IPS-18c (cell line): ENCODE measurements around the gene SLC8B1.

Source experiments
- H3K4me3 ChIP-seq: 2 replicates; pipeline ENCODE4 v1.7.0; 2013; ENCODE audit warnings: low read depth, mild to moderate bottlenecking, low read length, moderate library complexity; ENCODE audit not compliant: insufficient read depth
- H3K9me3 ChIP-seq: one replicate; pipeline ENCODE4 v1.6.1; 2013; ENCODE audit warnings: mild to moderate bottlenecking, low read length, moderate library complexity; ENCODE audit not compliant: control insufficient read depth, insufficient read depth

SLC8B1 gene

DNA sequence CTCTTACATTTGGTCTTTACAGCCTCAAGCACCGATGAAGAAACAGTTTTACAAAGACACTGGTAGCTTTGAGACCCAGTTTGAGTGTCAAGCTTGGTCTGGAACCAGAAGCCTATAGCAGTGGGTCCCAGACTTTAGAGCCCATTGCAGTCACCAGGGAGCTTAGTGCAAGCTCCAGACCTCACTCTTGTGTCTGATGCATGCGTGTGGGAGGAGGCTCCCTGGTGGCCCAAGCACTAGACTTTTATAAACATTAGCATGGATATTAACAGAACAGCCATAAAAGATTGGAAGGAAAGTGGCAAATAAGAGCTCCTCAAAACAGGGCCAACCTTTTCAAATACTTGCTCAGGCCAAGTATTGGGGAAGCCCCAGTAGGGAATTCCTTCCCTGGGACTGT, 45.5 kb downstream of the SLC8B1 start:
- no peaks in the 10 kb centered on the region for H3K9me3 ChIP-seq

DNA sequence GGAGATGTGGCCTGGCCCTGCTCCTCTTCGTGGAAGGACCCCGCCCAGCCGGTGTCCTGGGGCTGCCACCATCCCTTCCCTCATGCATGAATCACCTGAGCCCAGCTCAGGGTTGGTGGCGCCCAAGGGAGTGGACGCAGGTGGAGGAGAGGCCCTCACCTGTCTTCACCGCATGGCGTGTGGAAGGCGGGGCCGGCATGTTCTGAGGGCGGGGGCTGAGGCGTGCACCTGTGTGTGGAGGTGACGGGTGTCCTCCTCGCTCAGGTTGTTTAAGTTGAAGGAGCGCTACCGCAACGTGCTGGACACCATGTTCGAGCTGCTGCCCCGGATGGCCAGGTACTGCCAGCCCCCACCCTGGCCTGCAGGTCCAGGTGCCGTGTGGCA, 47.0 kb downstream of the SLC8B1 start:
- no peaks in the 10 kb centered on the region for H3K9me3 ChIP-seq

More for the DNA sequence above, 45.5 kb downstream of the SLC8B1 start:
- no peak overlapping the region for H3K4me3 ChIP-seq

DNA sequence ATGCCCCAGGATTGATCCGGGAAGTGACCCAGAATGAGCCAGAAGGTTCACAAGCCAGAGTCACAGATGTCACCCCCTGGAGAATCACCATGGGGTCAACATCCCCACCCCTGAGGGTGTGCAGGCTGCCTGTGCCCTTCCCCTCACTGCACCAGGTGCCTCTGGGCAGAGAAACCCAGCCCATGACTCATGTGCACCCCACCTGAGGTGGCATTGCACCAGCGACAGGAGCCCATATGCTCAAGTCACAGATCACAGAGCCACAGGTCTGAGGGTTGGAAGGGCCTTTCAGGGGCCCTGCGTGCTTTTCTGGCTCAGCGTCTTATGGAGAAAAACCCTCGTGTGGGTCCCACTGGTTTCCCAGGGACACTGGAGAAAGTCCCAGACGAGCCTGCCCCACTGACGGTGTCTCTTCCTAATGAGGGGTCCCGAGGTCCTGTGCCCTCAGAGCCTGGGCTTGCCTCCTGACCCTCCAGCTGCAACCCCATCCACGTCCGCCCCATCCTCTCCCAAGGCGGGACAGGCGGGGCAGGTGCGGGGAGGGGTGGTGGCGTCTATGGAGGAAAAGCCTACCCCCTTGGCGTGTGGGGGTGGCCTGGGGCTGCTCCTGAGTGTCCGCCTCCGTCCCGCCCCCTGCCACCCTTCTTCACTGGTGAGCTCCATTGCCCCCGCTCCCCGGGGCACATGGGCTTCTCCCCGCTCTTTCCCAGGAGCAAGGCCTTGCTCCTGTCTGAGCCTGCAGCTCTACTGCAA, 47.6 kb downstream of the SLC8B1 start:
- Histone ChIP-seq H3K4me3 (no peak overlapping the region), H3K9me3 (no peaks in the 10 kb centered on the region)

More for the DNA sequence above, 47.0 kb downstream of the SLC8B1 start:
- no peak overlapping the region for H3K4me3 ChIP-seq

DNA sequence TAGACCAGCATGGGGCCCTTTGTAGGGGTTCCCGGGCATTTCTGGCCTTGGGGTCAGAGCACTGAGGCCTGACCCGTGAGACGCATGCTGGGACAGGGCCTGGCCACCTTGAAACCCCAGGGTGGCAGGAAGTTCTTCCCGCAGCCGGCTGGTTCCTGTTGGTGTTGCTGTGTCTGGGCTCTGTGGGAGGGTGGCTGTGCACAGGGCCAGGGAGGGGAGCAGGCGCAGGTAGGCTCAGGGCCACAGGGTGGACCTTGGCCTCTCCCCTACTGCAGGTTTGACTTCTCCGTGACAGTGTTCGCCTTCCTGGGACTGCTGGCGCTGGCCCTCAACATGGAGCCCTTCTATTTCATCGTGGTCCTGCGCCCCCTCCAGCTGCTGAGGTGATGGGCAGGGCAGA, 48.2 kb downstream of the SLC8B1 start:
- Histone ChIP-seq H3K4me3 (no peak overlapping the region), H3K9me3 (no peaks in the 10 kb centered on the region)

DNA sequence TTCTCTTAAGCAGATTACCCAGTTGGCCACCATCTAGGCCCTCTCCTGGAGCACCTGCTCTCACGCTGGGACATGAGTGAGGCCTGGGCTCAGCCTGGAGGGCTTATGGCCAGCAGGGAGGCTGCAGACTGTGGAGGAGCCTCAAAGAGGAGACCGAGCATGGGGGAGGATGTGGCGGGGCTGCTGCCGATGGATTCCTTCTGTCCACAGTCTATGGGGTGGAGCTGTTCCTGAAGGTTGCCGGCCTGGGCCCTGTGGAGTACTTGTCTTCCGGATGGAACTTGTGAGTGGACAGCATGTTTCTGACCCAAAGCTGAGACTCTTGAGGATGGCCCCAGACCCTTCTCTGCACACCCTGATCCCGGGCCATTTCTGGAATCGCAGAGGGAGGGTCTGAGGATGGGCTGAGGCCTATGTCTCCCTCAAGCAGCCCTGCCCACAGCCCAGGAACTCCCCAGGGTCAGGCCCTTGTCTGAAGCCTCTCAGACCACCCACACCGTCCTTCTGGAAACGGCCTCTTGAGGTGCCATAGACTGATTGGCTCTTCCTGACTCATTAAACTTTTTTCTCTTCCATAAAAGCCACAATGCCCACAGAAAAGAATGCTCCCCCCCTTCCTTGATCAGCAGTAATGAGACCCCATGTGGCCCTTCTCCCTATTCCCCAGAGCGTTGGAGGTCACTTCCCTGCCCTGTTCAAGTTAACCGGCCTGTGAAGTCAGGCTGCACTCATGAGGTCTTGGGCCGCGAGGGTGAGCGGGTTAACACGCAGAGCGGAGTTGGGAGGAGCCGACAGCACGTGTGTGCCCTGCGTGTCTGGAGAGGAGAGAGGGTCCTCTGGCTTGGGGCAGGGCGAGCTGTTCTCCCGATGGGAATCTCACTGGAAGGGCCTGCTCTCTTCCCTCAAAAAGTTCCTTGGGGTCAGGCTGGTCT, 49.0 kb downstream of the SLC8B1 start:
- Histone ChIP-seq H3K9me3 (no peaks in the 10 kb centered on the region), H3K4me3 (no peak overlapping the region)

DNA sequence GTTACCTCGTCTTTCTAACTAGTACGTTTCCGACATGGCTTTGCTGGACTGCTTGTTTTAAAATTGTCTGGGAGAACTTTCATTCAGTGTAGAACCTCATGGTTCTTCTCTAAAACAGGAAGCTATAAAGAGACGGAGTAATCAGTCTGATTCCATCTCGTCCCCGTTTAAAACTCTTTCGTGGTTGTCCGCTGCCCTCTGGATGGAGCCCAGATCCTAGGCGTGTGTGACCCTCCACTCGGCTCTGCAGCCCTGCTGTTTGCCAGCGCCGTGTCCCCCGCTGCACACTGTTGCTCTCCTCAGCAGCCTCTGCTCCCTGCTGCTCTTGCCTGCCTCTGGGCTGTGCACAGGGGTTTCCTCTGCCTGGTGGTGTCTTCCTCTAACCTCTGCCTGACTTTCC, 50.2 kb downstream of the SLC8B1 start:
- Histone ChIP-seq H3K4me3 (no peak overlapping the region), H3K9me3 (no peaks in the 10 kb centered on the region)

DNA sequence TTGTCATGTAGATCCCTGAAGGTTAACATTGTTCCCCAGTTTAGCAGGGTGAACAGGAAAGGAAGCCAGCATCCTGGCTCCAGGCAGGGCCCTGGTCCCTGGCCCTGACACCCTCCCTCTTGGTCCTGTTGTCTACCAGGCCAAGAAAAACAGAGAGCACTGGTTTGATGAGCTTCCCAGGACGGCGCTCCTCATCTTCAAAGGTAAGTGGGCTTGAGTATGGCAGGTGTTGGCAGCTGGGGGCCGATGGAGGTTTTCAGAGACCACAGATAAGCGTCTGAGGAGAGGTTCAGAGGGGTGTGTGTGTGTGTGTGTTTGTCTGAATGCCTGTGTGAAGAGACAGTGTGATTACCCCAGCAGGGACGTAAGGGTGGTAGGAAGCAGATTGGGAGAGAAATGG, 56.3 kb downstream of the SLC8B1 start:
- Histone ChIP-seq H3K4me3 (no peak overlapping the region), H3K9me3 (peaks cover 2% of the 10 kb centered on the region)

DNA sequence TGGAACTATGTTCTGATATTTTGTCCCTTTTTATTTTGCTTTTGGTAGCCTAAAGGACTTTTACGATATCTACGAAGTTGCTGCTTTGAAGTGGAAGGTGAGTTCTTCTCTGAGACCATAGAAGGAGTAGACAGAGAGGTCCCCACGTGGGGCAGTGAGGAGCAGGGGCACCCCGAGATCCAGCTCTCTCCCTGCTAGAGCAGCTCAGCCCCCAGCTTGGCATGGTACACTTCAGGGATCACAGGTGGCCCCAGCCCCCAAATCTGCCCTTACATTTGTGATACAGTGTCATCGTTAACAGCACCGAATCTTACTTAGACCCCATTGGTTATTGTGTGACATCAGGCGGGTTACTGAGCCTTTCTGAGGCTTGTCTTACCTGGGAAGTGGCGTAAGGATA, 56.8 kb downstream of the SLC8B1 start:
- Histone ChIP-seq H3K4me3 (no peak overlapping the region), H3K9me3 (peaks cover 2% of the 10 kb centered on the region)

DNA sequence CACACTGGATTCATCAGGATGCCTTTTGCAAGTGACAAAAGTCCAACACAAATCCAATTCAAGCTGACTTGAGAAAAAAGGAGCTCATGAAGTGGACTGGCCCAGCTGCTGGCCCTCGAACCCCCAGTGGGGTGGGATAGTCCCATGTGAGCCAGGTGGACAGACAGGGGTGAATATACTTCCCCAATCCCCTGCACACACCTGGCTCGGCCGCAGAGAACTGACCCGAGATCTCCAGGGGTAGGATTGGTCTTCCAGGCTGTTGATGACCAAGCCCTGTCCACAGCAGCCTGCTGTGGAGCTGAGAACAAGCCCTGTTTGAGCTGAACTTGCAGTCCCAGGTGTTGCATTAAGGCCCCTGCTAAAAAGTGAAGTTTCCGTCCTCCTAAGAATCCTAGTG, 57.4 kb downstream of the SLC8B1 start:
- Histone ChIP-seq H3K4me3 (no peak overlapping the region), H3K9me3 (peaks cover 2% of the 10 kb centered on the region)

DNA sequence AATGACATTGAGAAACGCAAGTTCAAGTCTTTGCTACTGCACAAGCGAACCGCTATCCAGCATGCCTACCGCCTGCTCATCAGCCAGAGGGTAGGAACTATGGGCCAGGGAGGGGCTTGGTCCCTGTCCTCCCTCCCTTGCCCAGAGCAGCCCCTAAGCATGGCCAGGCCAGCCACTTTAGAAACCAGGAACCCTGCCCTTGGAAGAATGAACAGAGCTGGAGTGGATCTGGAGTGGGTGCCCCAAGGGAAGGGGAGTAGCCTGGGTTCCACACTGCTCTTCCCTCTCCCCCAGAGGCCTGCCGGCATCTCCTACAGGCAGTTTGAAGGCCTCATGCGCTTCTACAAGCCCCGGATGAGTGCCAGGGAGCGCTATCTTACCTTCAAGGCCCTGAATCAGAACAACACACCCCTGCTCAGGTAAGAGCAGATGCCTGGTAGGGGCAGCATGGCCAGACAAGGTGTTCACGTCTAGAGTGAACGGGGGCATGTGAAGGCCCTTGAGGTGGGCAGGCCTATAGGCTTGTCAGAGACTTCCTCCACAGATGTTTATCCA, 57.9 kb downstream of the SLC8B1 start:
- Histone ChIP-seq H3K9me3 (peaks cover 2% of the 10 kb centered on the region), H3K4me3 (no peak overlapping the region)

DNA sequence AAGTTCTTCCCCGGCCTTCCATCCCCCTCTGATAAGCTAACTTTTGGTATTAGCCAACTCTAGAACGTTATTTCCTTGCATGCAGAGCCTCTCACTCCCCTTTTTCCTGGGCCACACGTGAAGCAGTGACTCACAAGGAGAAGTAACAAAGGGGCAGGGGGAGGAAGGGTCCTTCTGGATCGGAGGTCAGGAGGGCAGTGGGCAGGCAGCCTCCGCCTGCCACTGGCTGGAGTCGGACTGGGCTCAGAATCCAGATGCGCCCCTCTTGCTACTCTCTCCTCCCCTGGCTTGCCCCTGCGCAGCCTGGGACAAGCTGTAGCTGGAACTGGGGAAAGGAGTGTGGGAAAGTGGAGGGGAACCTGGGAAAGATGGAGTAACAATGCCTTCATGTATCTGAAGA, 58.6 kb downstream of the SLC8B1 start:
- H3K9me3 ChIP-seq: peaks cover 2% of the 10 kb centered on the region
- H3K4me3 ChIP-seq: no peak overlapping the region

DNA sequence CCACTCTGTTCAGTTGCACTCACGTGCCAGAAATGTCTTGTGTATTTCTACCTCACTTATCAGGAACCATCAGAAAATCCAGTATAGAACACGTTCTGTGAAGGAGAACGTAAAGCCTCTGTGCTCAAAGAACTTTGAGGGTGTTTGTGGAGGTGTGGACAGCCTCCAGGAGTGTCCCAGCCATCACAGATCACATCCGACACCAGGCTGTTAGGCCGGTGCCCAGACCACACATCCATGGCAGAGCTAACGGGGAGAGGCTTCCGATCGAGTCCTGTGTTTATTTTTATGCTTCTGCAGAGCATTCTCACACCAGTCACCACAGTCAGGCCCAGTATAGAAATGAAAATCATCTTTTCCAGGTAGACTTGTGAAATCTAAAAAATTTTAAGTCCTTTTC, 60.1 kb downstream of the SLC8B1 start:
- Histone ChIP-seq H3K9me3 (peaks cover 2% of the 10 kb centered on the region), H3K4me3 (no peak overlapping the region)

DNA sequence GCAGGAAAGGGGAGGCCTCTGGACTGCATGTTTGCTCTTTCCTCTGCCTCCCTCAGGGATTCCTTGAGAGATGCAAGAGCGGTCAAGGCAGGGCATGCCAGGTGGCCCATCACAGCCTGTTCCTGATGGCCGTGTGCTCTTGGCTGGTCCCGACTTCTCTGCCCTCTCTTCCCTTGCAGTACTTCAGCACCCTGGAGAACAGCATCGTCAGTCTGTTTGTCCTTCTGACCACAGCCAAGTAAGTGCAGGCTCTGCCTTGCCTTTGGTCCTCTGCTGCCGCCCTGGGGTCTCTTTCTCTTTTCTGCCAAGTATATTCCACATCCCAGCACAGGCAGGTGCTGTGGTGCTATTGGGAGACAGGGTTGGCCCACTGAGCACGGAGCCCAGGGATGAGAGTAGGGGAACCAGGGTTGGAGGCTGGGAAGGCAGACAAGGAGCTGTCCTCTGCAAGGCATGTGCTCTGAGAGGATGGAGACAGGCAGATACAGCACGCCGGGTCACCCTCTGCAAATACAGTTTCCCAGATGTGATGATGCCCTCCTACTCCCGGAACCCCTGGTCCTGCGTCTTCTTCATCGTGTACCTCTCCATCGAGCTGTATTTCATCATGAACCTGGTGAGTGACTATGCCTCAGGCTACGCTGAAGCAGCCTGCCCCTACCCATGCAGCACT, 61.7 kb downstream of the SLC8B1 start:
- Histone ChIP-seq H3K4me3 (no peak overlapping the region), H3K9me3 (peaks cover 2% of the 10 kb centered on the region)

DNA sequence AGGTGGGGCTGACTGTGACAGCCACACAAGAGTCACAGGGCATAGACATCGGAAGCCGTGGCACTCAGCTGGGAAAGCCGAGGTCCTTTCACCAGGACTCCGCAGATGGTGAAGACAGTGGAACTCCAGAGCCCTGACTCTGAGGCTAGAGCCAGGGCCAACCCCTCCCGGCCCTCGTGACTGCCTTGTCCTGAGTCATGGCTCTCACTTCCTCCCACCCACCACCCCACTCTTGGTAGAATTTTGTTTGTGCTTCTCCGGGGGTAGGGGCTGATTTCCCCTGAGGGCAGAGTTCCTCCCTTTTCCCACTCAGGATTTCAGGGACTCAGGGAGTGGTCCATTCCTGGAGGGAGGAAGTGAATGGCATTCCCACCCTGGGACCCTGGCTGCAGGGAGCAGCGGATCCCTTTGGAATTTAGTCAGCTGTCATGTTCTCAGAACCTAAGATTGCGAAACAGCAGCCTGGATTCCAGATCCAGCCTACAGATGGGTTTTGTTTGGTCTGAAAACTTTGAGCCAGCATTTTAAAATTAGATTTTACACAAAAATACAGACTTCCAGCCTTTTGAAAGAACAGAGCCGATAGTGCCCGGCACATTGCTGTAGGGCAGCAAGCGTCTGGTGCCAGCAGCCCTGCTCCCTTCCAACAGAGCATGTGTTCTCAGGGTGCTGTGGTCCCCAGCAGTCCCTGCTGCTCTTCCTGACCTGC, 62.9 kb downstream of the SLC8B1 start:
- no peak overlapping the region for H3K4me3 ChIP-seq
- H3K9me3 ChIP-seq: peaks cover 2% of the 10 kb centered on the region

DNA sequence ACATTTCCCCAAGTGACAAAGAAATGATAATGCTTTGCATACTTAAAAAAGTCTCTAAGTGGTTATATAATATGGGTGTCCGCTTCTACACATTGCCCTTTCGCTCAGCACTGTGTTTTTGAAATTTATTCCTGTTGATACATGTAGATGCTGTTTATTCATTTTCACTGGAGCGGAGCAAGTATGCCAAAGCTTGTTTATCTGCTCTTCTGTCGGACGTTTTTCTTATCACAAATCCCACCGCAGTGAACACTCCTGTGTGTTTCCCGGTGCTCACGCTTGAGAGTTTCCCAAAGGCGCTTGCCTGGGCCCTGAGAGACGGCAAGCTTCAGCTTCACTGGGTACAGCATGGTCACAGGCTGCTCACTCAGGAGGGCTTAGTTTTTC, 63.5 kb downstream of the SLC8B1 start:
- H3K4me3 ChIP-seq: no peak overlapping the region
- H3K9me3 ChIP-seq: peaks cover 2% of the 10 kb centered on the region

DNA sequence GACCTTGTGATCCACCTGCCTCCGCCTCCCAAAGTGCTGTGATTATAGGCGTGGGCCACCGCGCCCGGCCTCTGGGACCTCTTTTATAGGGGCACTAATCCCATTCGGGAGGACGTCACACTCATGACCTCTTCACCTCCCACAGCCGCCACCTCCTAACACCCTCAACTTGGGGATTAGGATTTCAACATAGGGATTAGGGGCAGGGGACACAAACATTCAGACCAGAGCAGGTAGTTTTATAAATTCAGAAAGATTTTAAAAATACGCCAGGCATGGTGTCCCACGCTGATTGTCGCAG, 64.2 kb downstream of the SLC8B1 start:
- Histone ChIP-seq H3K4me3 (no peak overlapping the region), H3K9me3 (no peaks in the 10 kb centered on the region)

DNA sequence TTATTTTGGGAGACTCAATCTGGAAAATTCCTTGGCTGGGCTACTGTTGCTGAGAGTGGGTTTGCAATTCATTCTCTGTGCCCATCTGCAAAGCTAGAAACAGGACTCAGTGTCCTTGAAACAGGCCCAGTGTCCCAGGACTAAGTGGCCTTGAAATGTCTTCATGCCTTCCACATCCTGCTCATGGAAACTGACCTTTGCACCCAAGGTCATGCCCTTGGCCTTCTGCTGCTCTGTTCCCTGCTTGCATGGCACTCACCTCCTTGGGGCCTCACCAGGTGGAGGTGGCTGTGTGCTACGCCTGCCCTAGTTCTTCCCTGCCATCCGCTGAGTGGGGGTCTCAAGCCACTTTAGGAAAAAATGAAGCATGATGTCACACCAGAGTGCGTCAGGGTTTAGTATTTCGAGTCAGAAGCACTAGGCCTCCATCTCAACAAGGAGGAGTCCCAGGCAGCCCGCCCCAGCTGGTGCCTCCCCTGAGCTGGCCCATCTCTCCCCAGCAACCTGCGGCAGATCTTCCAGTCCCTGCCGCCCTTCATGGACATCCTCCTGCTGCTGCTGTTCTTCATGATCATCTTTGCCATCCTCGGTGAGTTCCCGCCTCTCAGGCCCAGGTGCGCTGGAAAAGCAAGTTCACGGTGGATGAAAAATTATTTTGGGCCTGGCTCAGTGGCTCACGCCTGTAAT, 65.5 kb downstream of the SLC8B1 start:
- Histone ChIP-seq H3K4me3 (no peak overlapping the region), H3K9me3 (no peaks in the 10 kb centered on the region)
